ENCODE results near the gene MECR. TPM values are rescaled to one million over a fixed set of nuclear protein-coding genes. Genes with fewer than 3 reads are reported as not detected.

The MECR gene
- total RNA-seq, 4 donors from 2014 or later, result 14.3 to 29.4 (median 16.1) TPM

DNA sequence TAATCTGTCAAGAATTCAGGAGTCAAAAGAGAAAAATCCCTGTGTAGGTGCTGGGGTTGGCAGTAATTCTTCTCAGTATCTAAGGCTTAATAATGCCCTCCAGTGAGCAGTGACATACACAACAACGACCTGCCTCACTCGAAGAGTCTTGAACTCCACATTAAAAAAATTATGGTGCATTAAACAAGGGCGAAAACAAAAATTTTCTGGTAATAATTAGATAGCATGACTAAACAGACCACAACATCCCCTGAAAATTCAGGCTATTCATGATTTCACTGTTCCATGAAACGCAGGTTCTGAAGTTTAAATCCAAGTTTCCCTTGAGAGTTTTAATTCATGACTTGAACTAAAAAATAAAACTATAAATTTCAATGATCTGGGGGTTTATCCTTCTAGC is 54.2 kb downstream of the MECR start:
- peaks cover 23 to 65% (median 44%) of the 10 kb centered on the region in 3 donors for H3K4me1 ChIP-seq
- DNase-seq, result no peak
- 26 to 33% methylated on average over 4 of the region's 4 CpGs for WGBS, 2 donors
- peak overlapping the region in 2 of 4 donors; percentile 65 to 68 for H3K27ac ChIP-seq
- peaks cover 0 to 22% (median 0%) of the 10 kb centered on the region in 3 donors for H3K36me3 ChIP-seq
- H3K4me3 ChIP-seq, result no peak overlapping the region
- intact Hi-C loops (cut with DNase I), result no loop called here
- TF ChIP-seq CTCF (IDR thresholded peaks at IDR 0.05) (no peak), POLR2A (IDR thresholded peaks at IDR 0.05) (no peak)
- H3K9me3 ChIP-seq, result no peaks in the 10 kb centered on the region
- no peaks in the 10 kb centered on the region for H3K27me3 ChIP-seq

DNA sequence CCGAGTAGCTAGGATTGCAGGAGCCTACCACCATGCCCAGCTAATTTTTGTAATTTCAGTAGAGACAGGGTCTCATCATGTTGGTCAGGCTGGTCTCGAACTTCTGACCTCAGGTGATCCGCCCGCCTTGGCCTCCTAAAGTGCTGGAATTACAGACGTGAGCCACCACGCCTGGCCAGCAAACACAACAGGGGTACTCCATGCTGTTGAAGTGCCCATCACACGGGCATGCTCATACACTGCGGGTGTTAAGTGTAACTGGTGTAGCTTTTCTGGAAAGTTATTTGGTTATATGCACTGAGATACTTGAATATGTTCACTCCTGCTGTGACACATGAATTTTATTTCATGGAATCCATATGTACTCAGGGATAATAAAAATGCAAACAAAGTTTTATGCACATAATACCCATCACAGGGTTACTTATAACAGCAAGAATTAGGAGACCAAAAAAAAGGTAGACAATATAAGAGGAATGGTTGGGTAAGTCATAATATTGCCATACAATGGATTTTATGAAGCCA is 58.3 kb downstream of the MECR start:
- Histone ChIP-seq H3K27me3 (no peaks in the 10 kb centered on the region), H3K4me3 (no peak overlapping the region), H3K36me3 (peaks cover 0 to 31% (median 0%) of the 10 kb centered on the region in 3 donors), H3K27ac (no peak overlapping the region), H3K9me3 (no peaks in the 10 kb centered on the region), H3K4me1 (peaks cover 8 to 64% (median 32%) of the 10 kb centered on the region in 3 donors)
- 90 to 94% methylated on average over 6 to 8 of the region's 8 CpGs for WGBS, 2 donors
- TF ChIP-seq CTCF (IDR thresholded peaks at IDR 0.05) (no peak), POLR2A (IDR thresholded peaks at IDR 0.05) (no peak)
- DNase-seq, result no peak
- intact Hi-C loops (cut with DNase I), result no loop called here

DNA sequence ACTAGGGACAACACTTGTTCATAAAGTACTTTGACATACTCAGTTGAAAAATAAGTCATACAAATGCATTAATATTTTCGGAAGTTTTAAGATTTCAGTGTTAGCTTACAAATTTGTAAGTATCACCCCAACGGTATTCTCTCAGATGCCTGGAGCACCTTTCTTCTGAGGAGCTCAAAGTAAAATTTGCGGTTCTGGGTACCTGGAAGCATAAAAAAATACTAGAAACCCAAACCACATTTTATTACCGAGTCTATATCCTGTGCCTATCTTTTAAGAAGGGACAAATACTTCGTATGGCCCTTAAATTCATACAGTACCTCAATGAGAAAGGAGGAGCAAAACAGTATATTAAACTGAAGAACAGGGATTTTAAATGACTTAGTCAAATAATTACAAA is 59.2 kb downstream of the MECR start:
- H3K4me3 ChIP-seq, result no peak overlapping the region
- no peak for DNase-seq
- no peak overlapping the region for H3K27ac ChIP-seq
- intact Hi-C loops (cut with DNase I), result no loop called here
- TF ChIP-seq POLR2A (IDR thresholded peaks at IDR 0.05) (no peak), CTCF (IDR thresholded peaks at IDR 0.05) (no peak)
- H3K9me3 ChIP-seq, result no peaks in the 10 kb centered on the region
- no peaks in the 10 kb centered on the region for H3K27me3 ChIP-seq
- H3K4me1 ChIP-seq, result peaks cover 4 to 59% (median 23%) of the 10 kb centered on the region in 3 donors
- peaks cover 0 to 41% (median 2%) of the 10 kb centered on the region in 3 donors for H3K36me3 ChIP-seq
- 78 to 79% methylated on average over 5 of the region's 5 CpGs for WGBS, 2 donors

DNA sequence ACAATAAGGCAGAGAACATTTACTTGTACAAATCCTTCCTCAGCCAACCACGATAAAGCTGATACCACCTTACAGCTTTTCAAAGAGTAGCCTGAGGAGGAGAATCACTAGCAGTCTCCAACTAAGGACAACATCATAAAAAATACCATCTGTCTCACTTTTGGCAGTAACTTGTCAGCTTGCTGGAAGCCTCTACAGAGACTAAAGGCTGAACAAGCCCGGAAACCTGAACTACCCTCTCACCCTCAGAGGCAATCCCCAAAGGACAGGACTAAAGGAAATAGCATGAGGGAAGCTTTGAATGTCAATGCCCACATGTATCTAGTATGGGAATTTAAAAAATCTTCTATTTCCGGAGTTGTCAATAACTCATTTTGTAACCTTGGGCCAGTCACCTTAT is 59.6 kb downstream of the MECR start:
- Histone ChIP-seq H3K9me3 (no peaks in the 10 kb centered on the region), H3K27me3 (no peaks in the 10 kb centered on the region), H3K4me3 (no peak overlapping the region), H3K27ac (no peak overlapping the region), H3K4me1 (peaks cover 4 to 56% (median 19%) of the 10 kb centered on the region in 3 donors), H3K36me3 (peaks cover 0 to 45% (median 6%) of the 10 kb centered on the region in 3 donors)
- WGBS, 2 donors, result 19 to 24% methylated on average over 3 of the region's 3 CpGs
- intact Hi-C loops (cut with DNase I), result no loop called here
- TF ChIP-seq CTCF (IDR thresholded peaks at IDR 0.05), result no peak
- TF ChIP-seq POLR2A (IDR thresholded peaks at IDR 0.05), result no peak
- no peak for DNase-seq

- Histone ChIP-seq H3K36me3 (peaks cover 0 to 56% (median 13%) of the 10 kb centered on the region in 3 donors), H3K27me3 (no peaks in the 10 kb centered on the region), H3K9me3 (no peaks in the 10 kb centered on the region), H3K4me3 (no peak overlapping the region), H3K27ac (no peak overlapping the region), H3K4me1 (peaks cover 4 to 51% (median 16%) of the 10 kb centered on the region in 3 donors)
- intact Hi-C loops (cut with DNase I), result no loop called here
- 48 to 63% methylated on average over 3 of the region's 3 CpGs for WGBS, 2 donors
- TF ChIP-seq POLR2A (IDR thresholded peaks at IDR 0.05) (no peak), CTCF (IDR thresholded peaks at IDR 0.05) (no peak)
- DNase-seq, result no peak
Observed at GRCh38 chr1:29169976-29170375, 60.8 kb downstream of the MECR start.

Data from esophagus squamous epithelium (tissue), 5 donors.